AG09309 (cell line): ENCODE data around the gene SLC17A2.

Experiments
- DNase-seq: peaks from one replicate; pipeline ENCODE4 v3.0.0-alpha.2; 2010; ENCODE audit warnings: low read depth
- H3K4me3 ChIP-seq: 2 replicates; pipeline ENCODE4 v1.5.1; 2011; ENCODE audit warnings: mild to moderate bottlenecking, low read depth, low read length, moderate library complexity; ENCODE audit not compliant: control insufficient read depth
- TF ChIP-seq, protein P1 (sequence below): IDR thresholded peaks from 2 replicates; pipeline ENCODE4 v1.5.1; 2011; ENCODE audit warnings: mild to moderate bottlenecking, low read depth, low read length, inconsistent platforms; ENCODE audit not compliant: insufficient read depth, control insufficient read depth; ENCODE audit errors: missing control alignments

Gene SLC17A2

DNA sequence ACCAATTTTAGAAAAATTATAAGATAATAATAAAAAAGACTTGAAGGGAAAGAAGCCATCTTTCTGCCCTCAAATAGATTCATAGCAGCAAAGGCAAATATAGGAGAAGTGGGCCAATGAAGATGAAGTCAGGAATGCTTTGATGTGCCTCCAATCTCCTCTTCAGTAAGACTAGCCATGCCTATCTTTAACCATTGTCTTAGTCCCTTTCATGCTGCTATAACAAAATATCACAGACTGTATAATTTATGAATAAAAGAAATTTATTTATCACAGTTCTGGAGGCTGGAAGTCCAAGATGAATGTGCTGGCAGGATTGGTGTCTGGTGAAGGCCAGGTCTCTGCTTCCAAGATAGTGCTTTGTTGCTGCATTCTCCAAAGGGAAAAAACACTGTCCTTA is 37.6 kb downstream of the SLC17A2 start:
- TF ChIP-seq, protein P1, sequence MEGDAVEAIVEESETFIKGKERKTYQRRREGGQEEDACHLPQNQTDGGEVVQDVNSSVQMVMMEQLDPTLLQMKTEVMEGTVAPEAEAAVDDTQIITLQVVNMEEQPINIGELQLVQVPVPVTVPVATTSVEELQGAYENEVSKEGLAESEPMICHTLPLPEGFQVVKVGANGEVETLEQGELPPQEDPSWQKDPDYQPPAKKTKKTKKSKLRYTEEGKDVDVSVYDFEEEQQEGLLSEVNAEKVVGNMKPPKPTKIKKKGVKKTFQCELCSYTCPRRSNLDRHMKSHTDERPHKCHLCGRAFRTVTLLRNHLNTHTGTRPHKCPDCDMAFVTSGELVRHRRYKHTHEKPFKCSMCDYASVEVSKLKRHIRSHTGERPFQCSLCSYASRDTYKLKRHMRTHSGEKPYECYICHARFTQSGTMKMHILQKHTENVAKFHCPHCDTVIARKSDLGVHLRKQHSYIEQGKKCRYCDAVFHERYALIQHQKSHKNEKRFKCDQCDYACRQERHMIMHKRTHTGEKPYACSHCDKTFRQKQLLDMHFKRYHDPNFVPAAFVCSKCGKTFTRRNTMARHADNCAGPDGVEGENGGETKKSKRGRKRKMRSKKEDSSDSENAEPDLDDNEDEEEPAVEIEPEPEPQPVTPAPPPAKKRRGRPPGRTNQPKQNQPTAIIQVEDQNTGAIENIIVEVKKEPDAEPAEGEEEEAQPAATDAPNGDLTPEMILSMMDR, result no peak
- no peak overlapping the region for H3K4me3 ChIP-seq
- no peak for DNase-seq

DNA sequence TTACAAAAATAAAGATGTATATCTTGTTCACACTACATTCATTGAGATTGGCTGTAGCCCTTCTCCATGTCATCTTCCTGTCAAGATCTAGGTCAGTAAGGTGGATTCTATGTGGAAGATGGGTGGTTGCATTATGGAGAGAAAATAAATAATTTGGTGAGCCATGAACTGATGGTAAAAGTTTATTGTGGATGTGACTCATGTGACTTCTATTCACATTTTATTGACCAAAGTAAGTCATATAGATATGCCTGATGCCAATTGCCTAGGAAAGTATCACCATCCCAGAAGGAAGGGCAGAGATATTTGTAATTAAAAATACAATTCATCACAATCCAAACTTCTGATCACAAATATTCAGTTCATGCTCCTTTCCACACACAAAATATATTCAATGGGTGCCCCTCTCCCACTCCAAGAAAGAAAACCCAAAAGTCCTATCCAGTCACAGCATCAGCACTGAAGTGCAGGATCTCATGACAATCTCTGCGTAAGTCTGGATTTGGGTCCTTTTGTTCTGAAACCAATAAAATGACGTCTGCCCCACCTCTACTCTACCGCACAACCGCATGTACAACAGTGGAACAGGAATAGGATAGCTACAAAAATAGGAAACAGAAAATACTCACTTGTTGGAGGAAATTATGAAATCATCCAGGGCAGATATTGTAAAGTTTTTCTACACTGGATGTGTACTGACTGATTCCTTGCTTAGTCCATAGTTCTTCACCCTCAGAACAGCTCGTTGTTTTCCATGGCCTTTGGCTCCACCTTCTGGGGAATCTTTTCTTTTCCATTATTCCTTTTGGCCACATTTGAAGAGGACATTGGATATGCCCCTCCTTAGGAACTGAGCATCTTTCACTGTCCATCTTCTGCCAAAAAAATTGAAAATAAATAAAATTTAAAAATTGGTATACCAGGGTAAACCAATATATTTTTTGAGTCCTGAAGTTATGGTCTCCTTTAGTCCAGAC is 40.3 kb downstream of the SLC17A2 start:
- H3K4me3 ChIP-seq, result no peak overlapping the region
- TF ChIP-seq, protein P1, result peak; percentile 39
- DNase-seq, result peak; percentile 18

DNA sequence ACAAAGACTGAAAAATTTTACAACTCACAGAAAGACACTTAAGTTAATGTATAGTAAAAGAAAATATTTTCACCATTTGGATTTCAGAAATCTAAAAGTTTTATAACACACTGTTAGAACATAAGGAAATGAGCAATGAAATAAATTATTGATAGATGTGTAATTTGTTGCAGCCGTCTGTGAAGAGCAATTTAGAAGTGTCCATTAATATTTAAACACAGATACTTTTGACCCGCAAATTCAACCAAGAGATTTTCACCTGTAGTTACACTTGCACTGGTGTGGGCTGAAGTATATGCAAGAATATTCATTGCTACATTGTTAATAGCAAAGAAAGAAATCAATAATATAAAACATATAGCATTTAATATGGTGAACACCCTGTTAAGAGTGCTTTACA is 41.9 kb downstream of the SLC17A2 start:
- TF ChIP-seq, protein P1, result no peak
- no peak overlapping the region for H3K4me3 ChIP-seq
- DNase-seq, result no peak

DNA sequence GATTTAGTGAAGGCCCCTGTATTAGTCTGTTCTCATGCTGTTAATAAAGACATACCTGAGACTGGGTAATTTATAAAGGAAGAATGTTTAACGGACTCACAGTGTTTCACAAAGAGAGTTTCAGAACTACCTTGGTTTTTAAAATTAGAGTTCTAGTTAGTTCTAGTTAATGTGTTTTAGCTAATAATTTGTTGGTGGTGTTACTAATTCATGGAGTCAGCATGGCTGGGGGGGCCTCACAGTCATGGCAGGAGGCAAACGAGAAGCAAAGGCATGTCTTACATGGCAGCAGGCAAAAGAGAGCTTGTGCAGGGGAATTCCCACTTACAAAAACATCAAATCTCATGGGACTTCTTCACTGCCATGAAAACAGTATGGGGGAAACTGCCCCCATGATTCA is 44.4 kb downstream of the SLC17A2 start:
- H3K4me3 ChIP-seq, result no peak overlapping the region
- no peak for DNase-seq
- TF ChIP-seq, protein P1, result no peak

DNA sequence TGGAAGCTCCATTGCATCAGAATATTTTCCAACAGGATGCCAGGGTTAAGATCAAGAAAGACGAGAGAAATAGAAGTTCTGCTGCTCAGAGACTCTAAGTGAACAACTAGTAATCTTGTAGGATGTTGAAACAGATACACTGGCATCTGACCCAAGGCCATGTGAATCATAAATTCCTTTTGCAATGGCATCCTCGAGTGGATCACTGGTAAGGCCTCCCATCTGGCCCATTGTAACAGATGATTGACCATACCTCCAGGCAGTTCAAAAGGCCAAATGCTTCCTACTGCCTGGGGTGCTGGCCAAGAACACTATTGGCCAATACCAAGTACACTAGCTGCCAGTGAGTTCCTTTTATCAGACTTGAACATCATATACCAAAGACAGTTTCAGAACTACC is 46.5 kb downstream of the SLC17A2 start:
- no peak overlapping the region for H3K4me3 ChIP-seq
- TF ChIP-seq, protein P1, result no peak
- DNase-seq, result peak; percentile 67

DNA sequence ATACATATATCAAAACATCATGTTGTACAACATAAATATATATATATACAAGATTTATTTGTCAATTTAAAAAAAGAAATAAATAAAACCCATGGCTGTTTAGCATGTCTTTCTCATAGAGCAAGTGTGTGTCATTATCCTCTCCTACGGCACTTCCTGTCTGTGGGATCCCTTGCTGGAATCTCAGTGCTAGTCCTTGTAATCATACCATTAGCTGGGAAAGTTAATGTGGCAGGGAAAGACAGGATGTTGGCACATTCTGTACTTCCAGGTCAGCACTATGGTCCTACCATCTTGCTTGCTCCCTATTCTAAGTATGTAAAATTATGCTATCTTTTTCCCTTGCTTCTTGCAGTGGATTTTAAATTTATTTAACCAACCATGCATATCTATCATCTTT is 47.0 kb downstream of the SLC17A2 start:
- no peak for DNase-seq
- TF ChIP-seq, protein P1, result no peak
- H3K4me3 ChIP-seq, result no peak overlapping the region
